ENCODE measurements around the gene NSUN7. TPM values are rescaled to one million over a fixed set of nuclear protein-coding genes. Genes with fewer than 3 reads are reported as not detected.
A peak's percentile ranks its signal among the peaks of the same experiment; 100 is the strongest.

Gene NSUN7
- total RNA-seq, 1 donor from 2014 or later: 4.7 TPM

DNA sequence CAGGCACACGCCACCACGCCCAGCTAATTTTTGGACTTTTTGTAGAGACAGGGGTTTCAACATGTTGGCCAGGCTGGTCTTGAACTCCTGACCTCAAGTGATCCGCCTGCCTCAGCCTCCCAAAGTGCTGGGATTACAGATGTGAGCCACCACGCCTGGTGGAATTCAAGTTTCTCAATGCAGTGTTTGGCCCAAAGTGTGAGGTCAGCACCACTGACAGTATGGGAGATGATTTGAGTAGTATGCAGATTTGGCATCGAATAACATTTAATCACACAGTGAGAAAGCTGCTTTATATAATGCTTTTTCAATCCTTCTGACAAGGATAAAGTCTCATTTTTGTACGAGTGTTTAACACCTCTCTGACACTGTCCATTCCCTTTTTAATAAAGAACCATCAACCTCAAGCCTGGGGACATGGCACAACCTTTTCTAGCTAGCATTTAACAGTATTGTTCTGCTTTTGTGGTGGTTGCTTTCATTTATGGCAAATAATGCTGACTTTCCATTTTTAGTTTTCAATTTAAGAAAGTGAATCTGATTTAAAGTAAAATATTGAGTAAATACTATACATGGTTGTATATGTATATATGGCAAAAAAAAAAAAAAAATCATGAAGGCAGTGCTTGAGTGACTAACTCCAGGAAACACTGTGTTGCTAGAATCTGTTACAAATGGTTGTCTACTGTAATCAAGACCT is 4.3 kb upstream of the NSUN7 start:
- Mint-ChIP-seq H3K27ac (ENCODE audit: unreplicated experiment) (no peak overlapping the region), H3K4me1 (peaks cover 2% of the 10 kb centered on the region), H3K4me3 (no peak overlapping the region), H3K9me3 (no peaks in the 10 kb centered on the region), H3K27me3 (ENCODE audit: low read depth) (peaks cover 10% of the 10 kb centered on the region), H3K36me3 (ENCODE audit: low read depth) (no peaks in the 10 kb centered on the region)
- TF ChIP-seq, protein P1, sequence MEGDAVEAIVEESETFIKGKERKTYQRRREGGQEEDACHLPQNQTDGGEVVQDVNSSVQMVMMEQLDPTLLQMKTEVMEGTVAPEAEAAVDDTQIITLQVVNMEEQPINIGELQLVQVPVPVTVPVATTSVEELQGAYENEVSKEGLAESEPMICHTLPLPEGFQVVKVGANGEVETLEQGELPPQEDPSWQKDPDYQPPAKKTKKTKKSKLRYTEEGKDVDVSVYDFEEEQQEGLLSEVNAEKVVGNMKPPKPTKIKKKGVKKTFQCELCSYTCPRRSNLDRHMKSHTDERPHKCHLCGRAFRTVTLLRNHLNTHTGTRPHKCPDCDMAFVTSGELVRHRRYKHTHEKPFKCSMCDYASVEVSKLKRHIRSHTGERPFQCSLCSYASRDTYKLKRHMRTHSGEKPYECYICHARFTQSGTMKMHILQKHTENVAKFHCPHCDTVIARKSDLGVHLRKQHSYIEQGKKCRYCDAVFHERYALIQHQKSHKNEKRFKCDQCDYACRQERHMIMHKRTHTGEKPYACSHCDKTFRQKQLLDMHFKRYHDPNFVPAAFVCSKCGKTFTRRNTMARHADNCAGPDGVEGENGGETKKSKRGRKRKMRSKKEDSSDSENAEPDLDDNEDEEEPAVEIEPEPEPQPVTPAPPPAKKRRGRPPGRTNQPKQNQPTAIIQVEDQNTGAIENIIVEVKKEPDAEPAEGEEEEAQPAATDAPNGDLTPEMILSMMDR (conservative IDR thresholded peaks at IDR 0.05): no peak
- no peak for DNase-seq (ENCODE audit: low read depth, low spot score)

DNA sequence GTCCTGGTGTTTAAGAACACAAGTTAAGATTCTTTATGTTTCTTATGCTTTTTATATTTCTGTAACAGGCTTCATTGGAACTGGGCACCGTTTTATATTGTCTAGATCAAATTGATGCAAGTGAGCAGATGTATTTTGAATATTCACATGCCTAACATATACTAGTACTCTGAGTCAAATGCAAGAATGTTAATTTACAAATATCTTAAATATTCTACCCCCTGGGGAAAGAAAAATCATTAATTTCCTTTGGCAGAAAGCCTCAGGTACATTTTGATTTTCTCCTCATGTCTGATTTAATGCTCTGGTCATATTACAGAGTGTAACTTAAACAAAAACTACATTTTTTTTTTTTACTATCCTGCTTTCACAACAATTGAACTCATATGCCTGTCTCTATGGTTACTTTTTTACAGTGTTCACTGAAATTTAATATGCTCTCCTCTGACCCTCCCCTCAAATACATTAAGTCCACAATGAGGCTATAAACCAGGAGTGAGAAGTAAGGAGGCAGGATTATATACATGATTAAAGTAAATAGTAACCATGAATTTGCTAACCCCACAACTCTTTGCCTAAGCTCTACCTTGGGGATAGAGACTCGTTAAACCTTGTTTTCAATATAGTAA is 2.4 kb upstream of the NSUN7 start:
- Mint-ChIP-seq H3K4me1 (peaks cover 12% of the 10 kb centered on the region), H3K36me3 (ENCODE audit: low read depth) (no peaks in the 10 kb centered on the region), H3K27me3 (ENCODE audit: low read depth) (peaks cover 24% of the 10 kb centered on the region), H3K27ac (ENCODE audit: unreplicated experiment) (no peak overlapping the region), H3K4me3 (no peak overlapping the region), H3K9me3 (no peaks in the 10 kb centered on the region)
- DNase-seq (ENCODE audit: low read depth, low spot score): no peak
- TF ChIP-seq, protein P1 (conservative IDR thresholded peaks at IDR 0.05): no peak

DNA sequence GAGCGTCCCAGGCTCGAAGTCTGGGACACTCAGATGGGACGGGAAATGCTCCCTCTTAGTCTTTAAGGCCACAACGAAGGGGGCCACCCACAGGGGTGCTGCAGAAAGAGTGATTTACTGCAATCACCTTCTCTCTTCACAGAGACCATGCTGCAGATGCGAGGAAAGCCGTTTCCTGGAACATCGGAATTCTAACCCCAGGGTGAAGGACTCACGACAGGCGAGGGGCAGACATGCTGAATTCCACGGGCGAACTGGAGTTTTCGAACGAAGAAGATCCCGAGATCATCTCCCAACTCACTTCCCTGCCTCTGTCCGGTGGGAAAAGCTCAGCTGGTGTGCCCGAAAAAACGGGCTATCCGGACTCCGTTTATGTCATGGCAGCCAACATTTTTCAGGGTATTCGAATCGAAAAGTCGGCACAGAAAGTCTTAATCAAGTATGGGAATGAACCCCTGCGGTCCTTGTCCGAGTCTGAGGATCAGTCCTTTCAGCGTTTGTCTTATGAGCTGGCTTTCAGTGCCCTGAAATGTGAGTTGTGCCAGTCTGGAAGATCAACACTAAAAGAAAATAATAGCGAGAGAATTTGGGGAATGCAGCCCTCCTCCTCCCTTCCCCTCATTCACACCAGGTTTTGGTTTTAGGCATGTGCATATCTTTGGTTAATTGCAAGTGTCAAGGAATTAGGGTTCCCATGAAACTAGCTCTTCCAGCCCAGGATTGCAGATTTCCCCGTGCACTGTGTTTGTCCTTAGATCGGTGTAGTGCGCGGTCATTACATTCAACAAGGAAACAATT is 905 bp downstream of the NSUN7 start:
- Mint-ChIP-seq H3K27ac (ENCODE audit: unreplicated experiment) (peak overlapping the region; percentile 72), H3K27me3 (ENCODE audit: low read depth) (peaks cover 24% of the 10 kb centered on the region), H3K4me3 (peak overlapping the region; percentile 83), H3K36me3 (ENCODE audit: low read depth) (peaks cover 6% of the 10 kb centered on the region), H3K9me3 (peaks cover 2% of the 10 kb centered on the region), H3K4me1 (peaks cover 12% of the 10 kb centered on the region)
- peak; percentile 9 for DNase-seq (ENCODE audit: low read depth, low spot score)
- TF ChIP-seq, protein P1 (conservative IDR thresholded peaks at IDR 0.05): no peak

DNA sequence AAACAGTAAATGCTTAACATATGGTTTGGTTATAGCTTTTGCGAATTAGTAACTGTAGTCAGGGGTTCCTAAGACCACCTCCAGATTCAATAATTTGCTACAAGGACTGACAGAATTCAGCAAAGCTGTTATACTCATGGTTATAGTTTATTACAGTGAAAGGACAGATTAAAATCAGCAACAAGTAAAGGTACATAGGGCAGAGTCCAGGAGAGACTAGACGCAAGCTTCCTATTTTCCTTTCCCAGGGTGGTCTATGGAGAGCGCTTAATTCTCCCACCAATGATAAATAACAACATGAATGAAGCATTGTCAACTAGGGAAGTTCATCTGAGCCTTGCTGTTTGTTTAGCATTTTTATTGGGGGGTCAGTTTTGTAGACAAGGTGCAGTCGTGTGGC is 5.9 kb downstream of the NSUN7 start:
- peaks cover 9% of the 10 kb centered on the region for H3K4me1 Mint-ChIP-seq
- DNase-seq (ENCODE audit: low read depth, low spot score): no peak
- H3K4me3 Mint-ChIP-seq: no peak overlapping the region
- TF ChIP-seq, protein P1 (conservative IDR thresholded peaks at IDR 0.05): no peak
- no peak overlapping the region for H3K27ac Mint-ChIP-seq (ENCODE audit: unreplicated experiment)
- H3K9me3 Mint-ChIP-seq: peaks cover 2% of the 10 kb centered on the region
- H3K27me3 Mint-ChIP-seq (ENCODE audit: low read depth): peaks cover 13% of the 10 kb centered on the region
- peaks cover 6% of the 10 kb centered on the region for H3K36me3 Mint-ChIP-seq (ENCODE audit: low read depth)

DNA sequence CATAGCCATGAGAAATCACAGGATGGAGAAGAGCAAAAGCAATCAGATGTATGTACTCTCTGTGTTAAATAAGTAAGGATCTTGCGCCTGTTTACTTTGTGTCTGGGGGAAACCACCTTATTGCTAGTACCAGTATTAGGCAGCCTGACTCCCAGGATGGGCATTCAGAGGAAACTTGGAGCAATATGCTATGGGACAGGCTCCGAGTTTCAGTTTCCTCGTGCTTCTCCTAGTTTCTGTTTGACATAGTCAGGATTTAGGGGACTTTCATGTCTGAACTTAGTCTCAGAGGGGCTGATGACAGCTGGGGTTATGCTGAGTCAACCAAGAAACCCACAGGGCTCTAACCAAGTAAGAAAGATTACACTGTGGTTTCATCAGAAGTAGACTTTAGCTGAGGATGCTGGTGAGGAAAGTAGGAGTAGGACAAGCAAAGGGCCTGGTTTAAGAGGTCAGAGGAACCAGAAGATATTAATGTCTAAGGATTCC is 13.5 kb downstream of the NSUN7 start:
- Mint-ChIP-seq H3K27me3 (ENCODE audit: low read depth) (no peaks in the 10 kb centered on the region), H3K9me3 (peaks cover 4% of the 10 kb centered on the region), H3K4me3 (no peak overlapping the region), H3K4me1 (no peaks in the 10 kb centered on the region), H3K27ac (ENCODE audit: unreplicated experiment) (no peak overlapping the region), H3K36me3 (ENCODE audit: low read depth) (peaks cover 6% of the 10 kb centered on the region)
- TF ChIP-seq, protein P1 (conservative IDR thresholded peaks at IDR 0.05): no peak
- DNase-seq (ENCODE audit: low read depth, low spot score): no peak
